ENCODE measurements around the gene MKNK1.

The MKNK1 gene

GRCh38 chr1:46557403-46557802, 46.7 kb downstream of the MKNK1 start:
- DNase-seq, result no peak

GRCh38 chr1:46556822-46557221, 47.2 kb downstream of the MKNK1 start:
- no peak for DNase-seq

GRCh38 chr1:46555826-46556619, 48.0 kb downstream of the MKNK1 start:
- DNase-seq, result no peak

GRCh38 chr1:46554597-46555381, 49.3 kb downstream of the MKNK1 start:
- DNase-seq, result no peak

GRCh38 chr1:46554236-46554596, 49.9 kb downstream of the MKNK1 start:
- DNase-seq, result no peak

GRCh38 chr1:46553506-46553905, 50.6 kb downstream of the MKNK1 start:
- no peak for DNase-seq

- DNase-seq, result no peak
These were observed 51.5 kb downstream of the MKNK1 start for GRCh38 chr1:46552357-46553237.

GRCh38 chr1:46551597-46552095, 52.4 kb downstream of the MKNK1 start, which contains the start of gene KNCN:
KNCN (minus strand) TSS chr1:46551647; CDS start chr1:46551215, 432 bp downstream.
- DNase-seq, result no peak

GRCh38 chr1:46550751-46551231, 53.3 kb downstream of the MKNK1 start:
- DNase-seq, result no peak

GRCh38 chr1:46549697-46550681, 54.1 kb downstream of the MKNK1 start:
- peak; percentile 19 for DNase-seq

- peak; percentile 9 for DNase-seq
These were observed 56.3 kb downstream of the MKNK1 start for GRCh38 chr1:46547481-46548383.

GRCh38 chr1:46546210-46546609, 57.9 kb downstream of the MKNK1 start:
- DNase-seq, result no peak

- no peak for DNase-seq
These were observed 58.3 kb downstream of the MKNK1 start for GRCh38 chr1:46545784-46546183.

GRCh38 chr1:46544561-46545240, 59.4 kb downstream of the MKNK1 start:
- DNase-seq, result no peak

- DNase-seq, result no peak
These were observed 60.1 kb downstream of the MKNK1 start for GRCh38 chr1:46543761-46544560.

- DNase-seq, result no peak
These were observed 60.7 kb downstream of the MKNK1 start for GRCh38 chr1:46543382-46543760.

- DNase-seq, result no peak
These were observed 64.1 kb downstream of the MKNK1 start for GRCh38 chr1:46539972-46540371.

- DNase-seq, result no peak
These were observed 65.9 kb downstream of the MKNK1 start for GRCh38 chr1:46538147-46538546.

- no peak for DNase-seq
These were observed 66.4 kb downstream of the MKNK1 start for GRCh38 chr1:46537651-46538050.
